Thoracic aorta (tissue), 2 donors: Measurements from ENCODE around the gene GPC5. TPM values are rescaled to one million over a fixed set of nuclear protein-coding genes. Genes with fewer than 3 reads are reported as not detected.

ENCODE experiments used
- ATAC-seq: fragments of 150-250 bp; one replicate; pipeline ENCODE4 v1.8.0; 2017; ENCODE audit warnings: low read depth; ENCODE audit not compliant: insufficient number of reproducible peaks, low FRiP score
- DNase-seq: peaks from one replicate; pipeline ENCODE4 v3.0.0-alpha.2; 2020; ENCODE audit warnings: low spot score
- H3K27ac ChIP-seq, 2 donors: fragments of 200-600 bp; sonication (generic); 1 replicate in 1 of 2; 2 replicates in 1 of 2; pipeline ENCODE4 v1.5.1; 2016; ENCODE audit warnings: mild to moderate bottlenecking in 2 of 2, moderate library complexity in 2 of 2
- H3K27me3 ChIP-seq: fragments of 200-600 bp; sonication (generic); replicated peaks from 2 replicates; pipeline ENCODE4 v1.6.0; 2016; ENCODE audit warnings: mild to moderate bottlenecking; ENCODE audit not compliant: insufficient read depth
- H3K36me3 ChIP-seq: fragments of 200-600 bp; sonication (generic); one replicate; pipeline ENCODE4 v1.5.1; 2016
- H3K4me1 ChIP-seq, 2 donors: fragments of 200-600 bp; sonication (generic); 1 replicate in 1 of 2; 2 replicates in 1 of 2; pipeline versions ENCODE4 v1.5.1 to v1.6.0; 2016; ENCODE audit warnings: low read depth in 2 of 2, mild to moderate bottlenecking in 1 of 2; ENCODE audit not compliant: control insufficient read depth in 1 of 2
- H3K4me3 ChIP-seq: fragments of 200-600 bp; sonication (generic); 2 replicates; pipeline ENCODE4 v1.5.1; 2016; ENCODE audit warnings: mild to moderate bottlenecking
- H3K9me3 ChIP-seq: fragments of 200-600 bp; sonication (generic); 2 replicates; pipeline ENCODE4 v1.5.1; 2016
- CTCF ChIP-seq: fragments of 200-600 bp; sonication (generic); IDR thresholded peaks from one replicate; pipeline ENCODE4 v1.5.1; 2019; ENCODE audit warnings: antibody characterized with exemption
- total RNA-seq, 2 donors: library from RNA; depleted of rRNA; stranded (reverse); fragments of >200 nt; gene quantifications; one replicate each; pipeline versions ENCODE4 v1.1.0 to v1.2.3, GENCODE V29; 2016

Gene GPC5
- total RNA-seq, 2 donors from 2014 or later, result 3.3 TPM; not detected in 1

- Histone ChIP-seq H3K27me3 (no peaks in the 10 kb centered on the region), H3K4me1 (no peaks in the 10 kb centered on the region), H3K4me3 (no peak overlapping the region), H3K27ac (no peak overlapping the region), H3K9me3 (no peaks in the 10 kb centered on the region), H3K36me3 (no peaks in the 10 kb centered on the region)
- no peak for TF ChIP-seq CTCF
- no peak for ATAC-seq
- no peak for DNase-seq
Measured at GRCh38 chr13:91764527-91764926, 366.1 kb downstream of the GPC5 start.

- no peak for DNase-seq
- H3K27ac ChIP-seq, result no peak overlapping the region
- H3K27me3 ChIP-seq, result no peaks in the 10 kb centered on the region
- no peaks in the 10 kb centered on the region for H3K4me1 ChIP-seq
- no peak for TF ChIP-seq CTCF
- no peak for ATAC-seq
- no peaks in the 10 kb centered on the region for H3K36me3 ChIP-seq
- H3K9me3 ChIP-seq, result no peaks in the 10 kb centered on the region
- no peak overlapping the region for H3K4me3 ChIP-seq
Measured at GRCh38 chr13:91767651-91768050, 369.2 kb downstream of the GPC5 start.

- TF ChIP-seq CTCF, result no peak
- H3K36me3 ChIP-seq, result no peaks in the 10 kb centered on the region
- DNase-seq (no peak), ATAC-seq (no peak)
- H3K27ac ChIP-seq, result no peak overlapping the region
- no peaks in the 10 kb centered on the region for H3K9me3 ChIP-seq
- no peaks in the 10 kb centered on the region for H3K27me3 ChIP-seq
- H3K4me1 ChIP-seq, result no peaks in the 10 kb centered on the region
- no peak overlapping the region for H3K4me3 ChIP-seq
Measured at GRCh38 chr13:91768746-91769145, 370.3 kb downstream of the GPC5 start.

GRCh38 chr13:91771229-91771628, 372.8 kb downstream of the GPC5 start:
- H3K27ac ChIP-seq, result no peak overlapping the region
- DNase-seq (no peak), ATAC-seq (no peak)
- H3K36me3 ChIP-seq, result no peaks in the 10 kb centered on the region
- H3K4me1 ChIP-seq, result no peaks in the 10 kb centered on the region
- H3K27me3 ChIP-seq, result no peaks in the 10 kb centered on the region
- H3K9me3 ChIP-seq, result no peaks in the 10 kb centered on the region
- TF ChIP-seq CTCF, result no peak
- no peak overlapping the region for H3K4me3 ChIP-seq

GRCh38 chr13:91773591-91774227, 375.3 kb downstream of the GPC5 start:
- H3K27ac ChIP-seq, result no peak overlapping the region
- H3K4me3 ChIP-seq, result no peak overlapping the region
- TF ChIP-seq CTCF, result no peak
- no peaks in the 10 kb centered on the region for H3K4me1 ChIP-seq
- DNase-seq, result no peak
- no peaks in the 10 kb centered on the region for H3K9me3 ChIP-seq
- H3K27me3 ChIP-seq, result no peaks in the 10 kb centered on the region
- ATAC-seq, result no peak
- no peaks in the 10 kb centered on the region for H3K36me3 ChIP-seq
